Activated gamma-delta T cell treated with anti-CD3 and anti-CD28 coated beads, Interleukin-2, amount 50 U/mL, for 16 hours (primary cell): ENCODE measurements around the gene C3orf38.
A peak's percentile ranks its signal among the peaks of the same experiment; 100 is the strongest.
"Not testable (repeated sequence)": the region's sequence is repeated elsewhere in the genome, so short reads cannot be mapped to it uniquely, and the experiment has no call there.

Source experiments
- DNase-seq: peaks from one replicate; pipeline ENCODE4 v3.0.0-alpha.2; 2020; ENCODE audit warnings: low read depth

C3orf38 gene

GRCh38 chr3:88149509-88150362 is at the start of gene C3orf38:
C3orf38 (plus strand) TSS chr3:88149959; CDS start chr3:88150053, 94 bp downstream.
- DNase-seq: peak; percentile 62

DNA sequence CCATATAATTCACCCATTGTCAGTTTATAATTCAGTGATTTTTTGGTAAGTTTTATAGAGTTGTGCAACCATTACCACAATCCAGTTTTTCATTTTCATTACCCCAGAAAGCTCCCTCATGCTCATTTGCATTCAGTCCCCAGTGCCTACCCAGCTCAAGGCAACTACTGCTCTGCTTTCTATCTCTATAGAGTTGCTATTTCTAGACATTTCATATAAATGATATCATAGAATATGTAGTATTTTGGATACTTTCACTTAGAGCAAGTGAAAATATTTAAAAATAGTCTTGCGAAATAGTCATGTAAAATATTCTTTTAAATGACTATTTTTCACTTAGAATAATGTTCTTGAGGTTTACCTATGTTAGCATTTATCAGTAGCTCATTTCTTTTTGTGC is 48.6 kb upstream of the C3orf38 start:
- DNase-seq: no peak

DNA sequence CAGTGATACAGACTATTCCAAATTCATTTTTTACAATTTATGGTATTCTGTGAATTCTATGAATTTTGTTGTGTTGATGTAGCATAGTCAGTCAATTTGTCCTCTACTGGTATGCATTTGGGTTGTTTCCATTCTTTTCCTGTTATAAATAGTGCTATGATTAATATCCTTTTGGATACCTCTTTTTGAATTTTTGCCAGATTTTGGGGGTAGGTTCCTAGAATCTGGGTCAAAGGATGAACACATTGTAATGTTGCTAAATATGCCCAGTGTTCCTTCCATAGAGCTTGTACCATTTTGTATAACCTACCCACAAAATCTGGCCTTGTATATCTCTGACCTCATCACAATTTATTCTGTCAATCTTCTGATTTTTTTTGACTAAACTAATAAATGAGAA is 44.4 kb upstream of the C3orf38 start:
- no peak for DNase-seq

GRCh38 chr3:88112289-88112688 is 37.5 kb upstream of the C3orf38 start:
- no peak for DNase-seq

GRCh38 chr3:88113311-88114162 is 36.2 kb upstream of the C3orf38 start:
- peak; percentile 38 for DNase-seq

DNA sequence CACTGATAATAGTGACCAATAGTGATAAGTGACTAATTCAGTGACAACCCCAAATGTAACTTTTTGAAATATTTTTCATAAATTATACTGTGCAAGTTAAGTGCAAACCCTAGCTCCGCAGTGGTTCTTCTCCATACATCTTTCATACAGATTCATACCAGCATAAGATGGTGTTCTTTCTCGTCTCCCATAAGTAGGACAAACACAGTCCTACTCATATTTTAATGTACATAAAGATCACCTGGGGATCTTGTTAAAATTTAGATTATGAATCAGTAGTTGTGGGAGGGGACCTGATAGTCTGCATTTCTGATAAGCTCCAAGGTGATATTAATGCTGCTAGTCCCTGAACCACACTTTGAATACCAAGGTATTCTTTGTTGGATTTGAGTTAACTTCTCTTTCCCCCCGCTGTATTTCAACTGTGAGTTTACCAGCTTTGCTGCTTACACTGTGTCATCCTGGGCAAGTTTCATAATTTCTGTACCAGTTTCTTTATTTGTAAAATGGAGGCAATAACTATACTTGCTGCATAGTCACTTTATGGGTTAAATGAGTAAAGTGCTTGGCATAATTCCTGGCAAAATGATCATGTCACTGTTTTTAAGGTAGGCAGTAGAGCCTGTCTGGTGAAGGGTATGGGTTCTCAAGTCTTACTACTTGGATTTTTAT is 34.7 kb upstream of the C3orf38 start:
- no peak for DNase-seq

GRCh38 chr3:88117683-88118082 is 32.1 kb upstream of the C3orf38 start:
- no peak for DNase-seq

- DNase-seq: not testable (repeated sequence)
Observed at GRCh38 chr3:88118603-88119002, 31.2 kb upstream of the C3orf38 start.

DNA sequence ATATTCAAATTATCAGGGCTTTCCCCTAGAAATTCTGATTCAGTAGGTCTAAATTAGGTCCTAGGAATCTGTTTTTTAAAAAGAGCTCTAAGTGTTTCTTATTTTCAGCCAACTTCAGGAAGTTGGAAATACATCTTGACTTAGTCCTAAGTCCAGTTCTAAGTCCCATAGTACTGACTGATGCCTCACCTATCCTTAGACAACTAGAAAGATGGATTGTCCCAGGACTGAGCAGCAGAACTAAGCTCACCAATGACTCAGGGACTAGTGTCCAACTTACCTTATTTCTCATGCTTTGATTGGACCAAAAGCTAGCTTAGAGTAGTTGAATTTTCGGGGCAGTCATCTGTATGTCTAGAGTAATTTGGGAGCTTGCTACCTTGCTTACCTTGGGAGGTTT is 26.2 kb upstream of the C3orf38 start:
- DNase-seq: no peak

DNA sequence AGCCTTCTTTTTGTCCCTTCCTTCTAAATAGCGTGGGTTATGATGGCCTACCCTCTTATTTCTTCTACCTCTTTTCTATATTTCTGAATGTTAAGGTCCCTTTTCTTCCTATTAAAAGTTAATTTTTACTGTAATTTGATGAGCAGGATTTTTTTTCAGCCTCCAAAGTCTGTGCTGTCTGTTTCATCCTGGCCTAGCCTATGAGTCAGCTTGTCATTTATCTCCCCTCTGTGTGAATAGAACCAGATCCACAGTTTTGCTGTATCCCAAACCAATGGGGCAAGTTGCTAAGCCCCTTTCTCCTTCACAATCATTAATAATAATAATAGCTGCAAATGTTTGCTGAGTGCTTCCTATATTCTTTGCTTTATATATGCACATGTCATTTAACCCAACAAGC is 18.1 kb upstream of the C3orf38 start:
- no peak for DNase-seq

DNA sequence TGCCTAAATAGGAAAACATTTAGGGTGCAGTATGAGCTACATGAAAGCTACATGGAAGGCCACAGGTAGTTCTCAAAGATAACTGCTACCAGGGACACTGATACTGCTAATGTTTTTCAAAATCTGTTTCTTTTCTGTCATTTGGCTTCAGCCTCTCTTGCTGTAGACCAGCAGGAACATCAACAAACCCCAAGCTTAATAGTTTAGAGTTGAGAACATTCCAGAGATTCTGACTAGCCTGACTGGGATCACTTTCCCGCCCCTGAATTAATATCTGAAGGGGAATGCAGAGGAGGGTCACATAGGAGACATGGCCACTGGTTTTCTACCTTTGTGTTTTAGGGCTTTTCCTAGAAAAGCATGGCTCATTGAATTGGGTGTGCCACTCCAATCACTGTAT is 16.9 kb upstream of the C3orf38 start:
- DNase-seq: no peak

DNA sequence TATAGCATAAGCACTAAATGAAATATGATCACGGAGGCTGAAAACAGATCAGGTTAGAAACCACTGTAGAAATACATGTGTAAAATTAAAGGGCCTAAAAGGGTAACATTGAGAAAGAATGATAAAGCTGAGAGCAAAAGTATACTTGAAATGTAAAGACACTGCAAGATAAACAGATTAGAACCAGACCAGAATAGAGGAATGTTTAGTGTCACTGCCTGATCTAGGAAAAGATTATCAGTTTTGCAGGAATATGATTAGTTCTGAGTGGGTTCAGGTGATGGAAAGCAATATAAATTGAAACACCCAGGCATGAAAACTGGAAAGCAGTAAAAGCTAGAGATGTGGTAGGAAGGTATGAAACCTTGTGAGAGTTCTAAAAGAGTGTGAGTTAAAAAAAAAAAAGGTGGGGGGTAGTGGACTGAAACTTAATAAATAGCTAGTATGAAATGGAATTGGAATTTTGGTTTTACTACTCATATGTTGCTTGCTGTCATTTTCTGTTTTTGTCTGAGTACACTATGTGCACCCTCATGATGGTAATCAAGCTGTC is 16.0 kb upstream of the C3orf38 start:
- DNase-seq: no peak

- no peak for DNase-seq
Observed at GRCh38 chr3:88137836-88138235, 11.9 kb upstream of the C3orf38 start.

GRCh38 chr3:88141458-88142083 is 8.2 kb upstream of the C3orf38 start:
- DNase-seq: no peak

GRCh38 chr3:88142094-88142624 is 7.6 kb upstream of the C3orf38 start:
- DNase-seq: no peak

DNA sequence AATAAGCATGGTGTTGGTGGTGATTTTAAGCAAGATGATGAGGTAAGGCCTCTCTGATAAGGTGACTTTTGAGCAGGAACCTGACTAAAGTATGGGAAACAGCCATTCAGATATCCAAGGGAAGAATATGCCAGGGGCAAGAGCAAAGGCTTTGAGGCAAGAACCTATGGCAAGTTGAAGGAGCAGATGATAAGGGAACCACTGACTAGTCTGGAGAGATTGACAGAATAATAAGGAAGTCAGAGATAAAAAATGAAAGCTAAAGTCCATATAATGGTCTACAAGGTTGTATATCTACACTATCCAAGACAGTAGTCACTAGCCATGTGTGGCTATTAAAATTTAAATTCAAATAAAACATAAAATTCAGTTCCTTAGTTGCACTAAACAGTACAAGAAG is 2.5 kb upstream of the C3orf38 start:
- DNase-seq: no peak

DNA sequence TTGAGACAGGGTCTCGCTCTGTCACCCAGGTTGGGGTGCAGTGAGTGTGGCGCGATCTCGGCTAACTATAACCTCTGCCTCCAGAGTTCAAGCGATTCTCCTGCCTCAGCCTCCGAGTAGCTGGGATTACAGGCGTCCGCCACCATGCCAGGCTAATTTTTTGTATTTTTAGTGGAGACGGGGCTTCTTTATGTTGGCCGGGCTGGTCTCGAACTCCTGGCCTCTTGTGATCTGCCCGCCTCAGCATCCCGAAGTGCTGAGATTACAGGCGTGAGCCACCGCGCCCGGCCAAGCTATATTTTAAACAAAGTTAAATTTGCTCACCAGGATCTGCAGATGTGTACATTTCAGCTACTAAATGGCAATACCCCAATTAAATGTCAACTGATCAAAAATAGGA is 1.1 kb upstream of the C3orf38 start:
- DNase-seq: no peak

GRCh38 chr3:88149101-88149508 is 654 bp upstream of the C3orf38 start:
- DNase-seq: no peak

DNA sequence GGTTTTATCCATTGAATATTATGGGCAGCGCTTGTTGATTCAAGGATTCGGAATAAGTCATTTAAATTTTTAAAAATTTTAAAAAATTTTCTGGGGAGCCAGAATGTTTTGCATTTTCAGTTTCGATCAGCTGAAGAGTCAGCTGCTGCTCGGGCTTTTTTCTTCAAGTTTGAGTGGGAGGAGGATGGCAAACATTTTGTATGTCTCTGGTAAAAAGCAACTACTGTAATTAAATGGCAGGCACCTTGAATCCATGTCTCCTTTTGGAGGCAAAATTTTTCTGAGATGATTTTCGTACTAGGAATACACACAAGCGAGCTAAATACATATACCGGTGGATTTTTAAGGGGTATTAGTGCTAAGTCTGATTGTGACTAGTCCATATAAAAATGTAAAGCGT is 612 bp downstream of the C3orf38 start:
- no peak for DNase-seq

- DNase-seq: no peak
Observed at GRCh38 chr3:88150806-88151205, 1.0 kb downstream of the C3orf38 start.

DNA sequence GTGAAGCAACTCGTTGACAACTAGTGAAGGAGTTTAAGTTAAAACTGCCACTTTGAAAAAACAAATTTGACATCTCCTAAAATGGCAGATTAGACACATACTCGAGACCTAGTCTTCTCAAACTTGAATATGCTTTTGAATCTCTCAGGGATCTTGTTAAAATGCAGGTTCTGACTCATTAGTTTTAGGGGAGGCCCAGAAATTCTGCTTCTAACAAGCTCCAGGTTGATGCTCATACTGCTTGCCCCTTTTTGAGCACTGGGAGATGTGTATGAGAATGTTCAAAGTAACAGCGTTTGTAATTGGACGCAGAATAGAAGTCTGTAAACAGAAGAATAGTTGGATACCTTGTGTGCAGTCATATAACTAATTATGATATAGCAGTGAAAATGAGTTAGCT is 1.6 kb downstream of the C3orf38 start:
- no peak for DNase-seq

- DNase-seq: no peak
Observed at GRCh38 chr3:88152841-88153240, 3.1 kb downstream of the C3orf38 start.
